H1 (cell line): ENCODE results near the gene S100A4. TPM values are rescaled to one million over a fixed set of nuclear protein-coding genes. Genes with fewer than 3 reads are reported as not detected.

Experiments used
- CTCF ChIA-PET: fragments of 300-600 bp; sonication (Branson Sonifier 250); formaldehyde crosslinking; loops from one replicate; lab custom pipeline; 2021; ENCODE audit not compliant: partially characterized antibody; lab: Charles Lee
- POLR2A ChIA-PET: fragments of 300-600 bp; sonication (Branson Sonifier 250); formaldehyde crosslinking; loops from one replicate; lab custom pipeline; 2021; ENCODE audit warnings: inconsistent platforms; ENCODE audit not compliant: partially characterized antibody; lab: Charles Lee
- DNase-seq, 2 experiments: peaks; one replicate each; pipeline versions ENCODE4 v3.0.0 to v3.0.0-alpha.2; 2010 to 2022; ENCODE audit warnings: low spot score in 2 of 2, low read depth in 1 of 2, mixed read lengths in 1 of 2
- FAIRE-seq: peaks from 2 replicates; lab custom pipeline; 2011; peaks lifted over from hg19 to GRCh38; lab: Jason Lieb, UNC
- H2AFZ ChIP-seq: 2 replicates; pipeline ENCODE4 v1.8.1; 2012; ENCODE audit warnings: low read length, inconsistent platforms
- H2AK5ac ChIP-seq: 2 replicates; pipeline ENCODE4 v1.6.1; 2013; ENCODE audit warnings: low read depth, low read length
- H2BK120ac ChIP-seq: replicated peaks from 2 replicates; pipeline ENCODE3; 2013; ENCODE audit warnings: low read depth, low read length, inconsistent platforms
- H2BK12ac ChIP-seq: 2 replicates; pipeline ENCODE4 v1.6.1; 2013; ENCODE audit warnings: low read depth, low read length
- H2BK15ac ChIP-seq: 2 replicates; pipeline ENCODE4 v1.6.1; 2013; ENCODE audit warnings: low read length
- H2BK20ac ChIP-seq: 2 replicates; pipeline ENCODE4 v1.6.1; 2013; ENCODE audit warnings: low read length
- H2BK5ac ChIP-seq: 2 replicates; pipeline ENCODE4 v1.6.1; 2013; ENCODE audit warnings: low read depth, low read length
- H3K14ac ChIP-seq: 2 replicates; pipeline ENCODE4 v1.6.1; 2013; ENCODE audit warnings: inconsistent platforms; ENCODE audit not compliant: insufficient read length
- H3K18ac ChIP-seq: 2 replicates; pipeline ENCODE4 v1.6.1; 2013; ENCODE audit warnings: low read length; ENCODE audit errors: extremely low read depth
- H3K23ac ChIP-seq: 2 replicates; pipeline ENCODE4 v1.6.1; 2013; ENCODE audit warnings: inconsistent platforms; ENCODE audit not compliant: insufficient read length
- H3K23me2 ChIP-seq: 2 replicates; pipeline ENCODE4 v1.6.1; 2013; ENCODE audit warnings: low read depth, low read length
- H3K27ac ChIP-seq: 2 replicates; pipeline ENCODE4 v1.6.1; 2011; ENCODE audit warnings: low read depth, low read length, inconsistent platforms
- H3K27me3 ChIP-seq, 4 experiments: replicated peaks in 1 of 4; 1 replicate in 1 of 4; 2 replicates in 3 of 4; pipeline versions ENCODE4 v1.6.1 to v1.8.1; 2011 to 2013; ENCODE audit warnings: low read length in 3 of 4, mild to moderate bottlenecking in 3 of 4, inconsistent platforms in 2 of 4, mixed read lengths in 2 of 4, moderate library complexity in 1 of 4; ENCODE audit not compliant: control insufficient read depth in 3 of 4, insufficient read depth in 3 of 4; ENCODE audit errors: extremely low read depth in 1 of 4
- H3K36me3 ChIP-seq, 4 experiments: 2 replicates each; pipeline versions ENCODE4 v1.6.1 to v1.8.1; 2011 to 2013; ENCODE audit warnings: mild to moderate bottlenecking in 4 of 4, low read length in 3 of 4, moderate library complexity in 2 of 4, control low read depth in 1 of 4, inconsistent platforms in 1 of 4; ENCODE audit not compliant: insufficient read depth in 4 of 4, control insufficient read depth in 2 of 4
- H3K4ac ChIP-seq: replicated peaks from 2 replicates; pipeline ENCODE3; 2013; ENCODE audit warnings: low read length, low read depth, mixed read lengths, inconsistent platforms; ENCODE audit not compliant: insufficient read length
- H3K4me1 ChIP-seq, 4 experiments: replicated peaks in 1 of 4; 1 replicate in 1 of 4; 2 replicates in 3 of 4; pipeline versions ENCODE4 v1.6.1 to v1.8.1; 2011 to 2013; ENCODE audit warnings: low read length in 3 of 4, inconsistent platforms in 2 of 4, mixed read lengths in 1 of 4; ENCODE audit not compliant: insufficient read depth in 4 of 4, control insufficient read depth in 3 of 4
- H3K4me2 ChIP-seq, 2 experiments: 2 replicates each; pipeline versions ENCODE4 v1.6.1 to v1.8.1; 2011 to 2013; ENCODE audit warnings: low read depth in 2 of 2, low read length in 2 of 2, control low read depth in 1 of 2, inconsistent platforms in 1 of 2, mild to moderate bottlenecking in 1 of 2; ENCODE audit not compliant: insufficient read depth in 1 of 2
- H3K4me3 ChIP-seq, 4 experiments: fragments of 200-600, 300-600 bp in 1 of 4; sonication (generic), shearing (Covaris generic), sonication (Bioruptor Twin) in 1 of 4; 2 replicates each; pipeline versions ENCODE4 v1.5.1 to v1.8.1; 2011 to 2016; ENCODE audit warnings: low read length in 4 of 4, low read depth in 3 of 4, control low read depth in 2 of 4, inconsistent platforms in 2 of 4, mild to moderate bottlenecking in 2 of 4, mixed read lengths in 1 of 4, moderate library complexity in 1 of 4; ENCODE audit not compliant: insufficient read depth in 2 of 4; ENCODE audit errors: extremely low read depth in 1 of 4
- H3K56ac ChIP-seq: replicated peaks from 2 replicates; pipeline ENCODE3; 2013; ENCODE audit warnings: low read depth, mild to moderate bottlenecking, mixed read lengths, low read length, inconsistent platforms; ENCODE audit not compliant: insufficient read length
- H3K79me1 ChIP-seq: 2 replicates; pipeline ENCODE4 v1.6.1; 2013; ENCODE audit warnings: low read depth, low read length, control low read depth
- H3K79me2 ChIP-seq, 2 experiments: 2 replicates each; pipeline versions ENCODE4 v1.6.1 to v1.8.1; 2012 to 2013; ENCODE audit warnings: low read length in 2 of 2, mild to moderate bottlenecking in 2 of 2, inconsistent platforms in 1 of 2; ENCODE audit not compliant: insufficient read depth in 2 of 2, control insufficient read depth in 1 of 2
- H3K9ac ChIP-seq, 4 experiments: replicated peaks in 1 of 4; 1 replicate in 1 of 4; 2 replicates in 3 of 4; pipeline versions ENCODE4 v1.6.1 to v1.8.1; 2011 to 2013; ENCODE audit warnings: low read depth in 3 of 4, low read length in 3 of 4, control low read depth in 2 of 4, mild to moderate bottlenecking in 2 of 4, moderate library complexity in 2 of 4, inconsistent platforms in 1 of 4; ENCODE audit errors: extremely low read depth in 1 of 4
- H3K9me3 ChIP-seq, 2 experiments: 2 replicates each; pipeline versions ENCODE4 v1.6.1 to v1.8.1; 2012 to 2013; ENCODE audit warnings: mild to moderate bottlenecking in 2 of 2, moderate library complexity in 2 of 2, control low read depth in 1 of 2, inconsistent platforms in 1 of 2, low read depth in 1 of 2, low read length in 1 of 2, mixed read lengths in 1 of 2; ENCODE audit not compliant: insufficient read depth in 2 of 2
- H4K20me1 ChIP-seq, 2 experiments: replicated peaks in 1 of 2; 2 replicates each; pipeline versions ENCODE3 to v1.8.1; 2011 to 2013; ENCODE audit warnings: inconsistent platforms in 2 of 2, low read length in 2 of 2, mild to moderate bottlenecking in 1 of 2; ENCODE audit not compliant: insufficient read depth in 2 of 2, control insufficient read depth in 1 of 2
- H4K5ac ChIP-seq: 2 replicates; pipeline ENCODE4 v1.6.1; 2013; ENCODE audit warnings: low read length, low read depth, mixed read lengths, inconsistent platforms; ENCODE audit not compliant: insufficient read length
- H4K8ac ChIP-seq: 2 replicates; pipeline ENCODE4 v1.8.0; 2013; ENCODE audit warnings: mild to moderate bottlenecking, moderate library complexity, low read length, inconsistent platforms; ENCODE audit not compliant: insufficient read depth; ENCODE audit errors: extremely low read depth
- H4K91ac ChIP-seq: replicated peaks from 2 replicates; pipeline ENCODE3; 2013; ENCODE audit warnings: low read length, mixed read lengths, inconsistent platforms; ENCODE audit not compliant: insufficient read length
- BRCA1 ChIP-seq: IDR thresholded peaks from 2 replicates; pipeline ENCODE4 v1.6.1; 2012; ENCODE audit warnings: low read depth, low read length, improper control_type of control experiment
- CHD2 ChIP-seq: IDR thresholded peaks from 2 replicates; pipeline ENCODE4 v1.6.1; 2012; ENCODE audit warnings: low read length, improper control_type of control experiment
- EP300 ChIP-seq, 2 experiments: IDR thresholded peaks; 1 replicate in 1 of 2; 2 replicates in 1 of 2; pipeline ENCODE4 v1.6.1; 2011 to 2012; ENCODE audit warnings: low read depth in 2 of 2, low read length in 2 of 2, mild to moderate bottlenecking in 2 of 2, borderline replicate concordance in 1 of 2, inconsistent platforms in 1 of 2, moderate library complexity in 1 of 2
- EZH2 ChIP-seq: fragments of 200-600 bp; sonication (generic); IDR thresholded peaks from 2 replicates; pipeline ENCODE4 v1.7.1; 2012; ENCODE audit warnings: low read depth, mild to moderate bottlenecking, moderate library complexity, low read length, inconsistent platforms; ENCODE audit not compliant: severe bottlenecking
- HDAC2 ChIP-seq, 2 experiments: fragments of 300-600 bp in 1 of 2; sonication (generic) in 1 of 2; IDR thresholded peaks; 2 replicates each; pipeline ENCODE4 v1.6.1; 2011 to 2012; ENCODE audit warnings: low read depth in 2 of 2, low read length in 2 of 2, mild to moderate bottlenecking in 2 of 2, moderate library complexity in 2 of 2, borderline replicate concordance in 1 of 2, inconsistent platforms in 1 of 2
- POLR2A ChIP-seq, 2 experiments: IDR thresholded peaks; 1 replicate in 1 of 2; 2 replicates in 1 of 2; pipeline ENCODE4 v1.6.1; 2011; ENCODE audit warnings: low read depth in 2 of 2, low read length in 2 of 2, mild to moderate bottlenecking in 2 of 2; ENCODE audit errors: control extremely low read depth in 1 of 2
- RXRA ChIP-seq: IDR thresholded peaks from 2 replicates; pipeline ENCODE4 v1.6.1; 2011; ENCODE audit warnings: low read depth, mild to moderate bottlenecking, low read length, moderate library complexity; ENCODE audit not compliant: insufficient read depth
- SAP30 ChIP-seq: fragments of 300-600 bp; sonication (generic); IDR thresholded peaks from 2 replicates; pipeline ENCODE4 v1.7.1; 2012; ENCODE audit warnings: low read length, moderate library complexity, mild to moderate bottlenecking, inconsistent platforms; ENCODE audit not compliant: insufficient read depth, insufficient replicate concordance
- SP4 ChIP-seq: IDR thresholded peaks from 2 replicates; pipeline ENCODE4 v1.6.1; 2012; ENCODE audit warnings: low read length, inconsistent platforms
- TCF12 ChIP-seq: IDR thresholded peaks from 2 replicates; pipeline ENCODE4 v1.6.1; 2011; ENCODE audit warnings: low read depth, mild to moderate bottlenecking, low read length
- TEAD4 ChIP-seq: IDR thresholded peaks from 2 replicates; pipeline ENCODE4 v1.6.1; 2012; ENCODE audit warnings: low read depth, low read length, inconsistent platforms, mixed read lengths
- WGBS, 2 experiments: shearing (Covaris generic) in 1 of 2; methylation state at CpG; one replicate each; pipeline versions ENCODE4 v1.1.6 to v1.1.7; 2013 to 2015; ENCODE audit warnings: low lambda C conversion rate in 2 of 2, mixed read lengths in 2 of 2, inconsistent platforms in 1 of 2, low coverage in 1 of 2, missing lambda C conversion rate in 1 of 2; ENCODE audit not compliant: insufficient replicate concordance in 2 of 2, insufficient coverage in 1 of 2, insufficient read length in 1 of 2; ENCODE audit errors: extremely low coverage in 1 of 2, missing lambda C conversion rate in 1 of 2; 5-methylcytosine and 5-hydroxymethylcytosine counted together
- polyA plus RNA-seq, 7 experiments: library from polyadenylated mRNA; depleted of rRNA in 3 of 7; stranded (reverse) in 5 of 7; unstranded in 2 of 7; fragments of >200 nt in 5 of 7; fragments of 200-250 nt in 2 of 7; gene quantifications; 1 replicate in 5 of 7; 2 replicates in 1 of 7; 4 replicates in 1 of 7; pipeline versions ENCODE4 v1.2.1 to v1.2.3, GENCODE V29; 2011 to 2013; ENCODE audit warnings: missing spikeins in 2 of 7, mixed read lengths in 2 of 7
- total RNA-seq: library from RNA; stranded (reverse); fragmentation: NEBNext Ultra II Directional; extraction: Animal tissue kit (Norgen Biotek cat#: 25700); gene quantifications from 2 replicates; pipeline ENCODE4 v1.2.1, GENCODE V29; 2021

Gene S100A4
- total and polyA plus RNA-seq, 2 of the 8 experiments (the other 6 are each of a cell fraction or from before 2014, with no cell fraction given), result 36.3 to 85.4 TPM

GRCh38 chr1:153563483-153563901 is 17.9 kb upstream of the S100A4 start:
- no peak overlapping the region for H3K23ac ChIP-seq
- H2BK12ac ChIP-seq, result peak overlapping the region; percentile 68; the same call in 1 of the 2 replicates
- no peak overlapping the region for H3K4ac ChIP-seq
- peaks cover 11 to 26% (median 20%) of the 10 kb centered on the region in 4 experiments for H3K4me1 ChIP-seq
- H3K56ac ChIP-seq, result no peak overlapping the region
- no peaks in the 10 kb centered on the region for H3K9me3 ChIP-seq
- POLR2A ChIA-PET, result interaction anchor here (1.0 to 2.2 kb wide), 4 partner anchors 9 to 78 kb away, joined by 3 to 6 read pairs (median 4); partner anchors contain the start of gene S100A13
- H2BK5ac ChIP-seq, result no peak overlapping the region
- no peaks in the 10 kb centered on the region; the same call in 1 of the 2 replicates for H3K23me2 ChIP-seq
- H3K79me2 ChIP-seq, result no peaks in the 10 kb centered on the region
- FAIRE-seq (no peak), DNase-seq (no peak)
- H3K4me2 ChIP-seq, result no peak overlapping the region
- 83% methylated on average over 6 of the region's 6 CpGs; no CpG with 5 or more reads in 1 of the 2 experiments for WGBS, 2 experiments
- no peaks in the 10 kb centered on the region for H3K36me3 ChIP-seq
- no peak overlapping the region for H2AFZ ChIP-seq
- no peak overlapping the region for H3K4me3 ChIP-seq
- H3K9ac ChIP-seq, result no peak overlapping the region
- H3K27me3 ChIP-seq, result 0 out of 7 replicates have a peak, but pooled peaks cover 0 to 4% (median 0%) of the 10 kb centered on the region in 4 experiments
- H4K8ac ChIP-seq, result no peak overlapping the region
- no peaks in the 10 kb centered on the region for H4K20me1 ChIP-seq
- H2BK15ac ChIP-seq, result peak overlapping the region; percentile 46; the same call in 1 of the 2 replicates
- no peak overlapping the region for H3K27ac ChIP-seq
- 0 out of 2 replicates have a peak overlapping the region, but pooled peaks have one; percentile 48 for H2BK20ac ChIP-seq
- peak overlapping the region; percentile 44 for H4K91ac ChIP-seq
- no peaks in the 10 kb centered on the region for H3K79me1 ChIP-seq
- H3K18ac ChIP-seq, result no peak overlapping the region
- CTCF ChIA-PET, result interaction anchor here (1.1 to 5.9 kb wide), 10 partner anchors 11 to 233 kb away, joined by 3 to 55 read pairs (median 7); partner anchors contain the start of genes S100A14, S100A4 and S100A6
- no peak for TF ChIP-seq TCF12
- TF ChIP-seq BRCA1, result no peak
- TF ChIP-seq EZH2, result no peak
- TF ChIP-seq HDAC2 (IDR thresholded peaks at IDR 0.05; ENCODE audit: borderline replicate concordance in 1 of 2, low read depth in 2 of 2, low read length in 2 of 2), result no peak
- no peak for TF ChIP-seq SAP30
- no peak for TF ChIP-seq RXRA
- TF ChIP-seq CHD2, result no peak
- TF ChIP-seq POLR2A (IDR thresholded peaks at IDR 0.05; ENCODE audit: control extremely low read depth in 1 of 2, low read depth in 2 of 2, low read length in 2 of 2), result no peak
- TF ChIP-seq SP4, result no peak
- TF ChIP-seq TEAD4, result no peak
- TF ChIP-seq EP300 (IDR thresholded peaks at IDR 0.05; ENCODE audit: borderline replicate concordance in 1 of 2, low read depth in 2 of 2, low read length in 2 of 2), result no peak
- TF ChIP-seq, all 59 proteins: peak for 0
- peak overlapping the region; percentile 13; the same call in 1 of the 2 replicates for H2AK5ac ChIP-seq
- no peak overlapping the region for H2BK120ac ChIP-seq
- no peak overlapping the region for H4K5ac ChIP-seq
- no peak overlapping the region for H3K14ac ChIP-seq
